PC-3 (cell line): Measurements from ENCODE around the gene TTC24. TPM values are rescaled to one million over a fixed set of nuclear protein-coding genes. Genes with fewer than 3 reads are reported as not detected.

Source experiments
- ATAC-seq: fragments of 200-7000 bp; cut with Tn5 transposase; 2 replicates; pipeline ENCODE4 v1.9.1; 2020; ENCODE audit warnings: mild to moderate bottlenecking, moderate library complexity
- BruUV-seq: library from RNA; stranded (reverse); fragments of 400-500 nt; replicated peaks from 2 replicates; lab custom pipeline; 2021; lab: Mats Ljungman, UMichigan
- CTCF ChIA-PET: fragments of 300-600 bp; sonication (Branson Sonifier 250); formaldehyde crosslinking; loops from one replicate; lab custom pipeline; 2022; ENCODE audit warnings: antibody characterized with exemption; lab: Charles Lee
- POLR2A ChIA-PET: fragments of 300-600 bp; sonication (Branson Sonifier 250); formaldehyde crosslinking; loops from one replicate; lab custom pipeline; 2022; ENCODE audit warnings: antibody characterized with exemption; ENCODE audit not compliant: unreplicated experiment; lab: Charles Lee
- DNase-seq: peaks from one replicate; pipeline ENCODE4 v3.0.0-alpha.2; 2015
- H2AFZ ChIP-seq: fragments of 300-600 bp; sonication (generic); 2 replicates; pipeline ENCODE4 v1.6.0; 2016; ENCODE audit warnings: antibody characterized with exemption, low read length
- H3F3A ChIP-seq: fragments of 300-600 bp; sonication (generic); one replicate; pipeline ENCODE4 v1.6.0; 2017; ENCODE audit warnings: antibody characterized with exemption, low read length, control low read depth, mild to moderate bottlenecking; ENCODE audit not compliant: unreplicated experiment
- H3K27ac ChIP-seq: fragments of 300-600 bp; sonication (generic); 2 replicates; pipeline ENCODE4 v1.5.1; 2016; ENCODE audit warnings: mild to moderate bottlenecking, low read length
- H3K27me3 ChIP-seq: fragments of 300-600 bp; sonication (generic); 2 replicates; pipeline ENCODE4 v1.6.1; 2016; ENCODE audit warnings: low read length, mixed read lengths
- H3K36me3 ChIP-seq: fragments of 300-600 bp; sonication (generic); 2 replicates; pipeline ENCODE4 v1.6.1; 2016; ENCODE audit warnings: low read depth, mixed run types, low read length, mixed read lengths
- H3K4me1 ChIP-seq: fragments of 300-600 bp; sonication (generic); 2 replicates; pipeline ENCODE4 v1.5.1; 2016; ENCODE audit warnings: low read length; ENCODE audit not compliant: insufficient read depth
- H3K4me2 ChIP-seq: fragments of 300-600 bp; sonication (generic); 2 replicates; pipeline ENCODE4 v1.6.0; 2016; ENCODE audit warnings: low read length
- H3K4me3 ChIP-seq: fragments of 300-600 bp; sonication (generic); 2 replicates; pipeline ENCODE4 v1.5.1; 2016; ENCODE audit warnings: mild to moderate bottlenecking, low read length, mixed read lengths
- H3K79me2 ChIP-seq: fragments of 300-600 bp; sonication (generic); 2 replicates; pipeline ENCODE4 v1.6.1; 2017; ENCODE audit warnings: low read length, mixed read lengths
- H3K9ac ChIP-seq: fragments of 300-600 bp; sonication (generic); 2 replicates; pipeline ENCODE4 v1.6.0; 2016; ENCODE audit warnings: mild to moderate bottlenecking, low read length
- H3K9me2 ChIP-seq: fragments of 300-600 bp; sonication (generic); replicated peaks from 2 replicates; pipeline ENCODE4 v1.6.1; 2016; ENCODE audit warnings: mixed run types, low read length, mixed read lengths
- H3K9me3 ChIP-seq: fragments of 300-600 bp; sonication (generic); 2 replicates; pipeline ENCODE4 v1.6.1; 2016; ENCODE audit warnings: low read length, mixed read lengths
- H4K20me1 ChIP-seq: fragments of 300-600 bp; sonication (generic); 2 replicates; pipeline ENCODE4 v1.6.1; 2016; ENCODE audit warnings: low read length, mixed read lengths
- EZH2 ChIP-seq: fragments of 300-600 bp; sonication (generic); IDR thresholded peaks from one replicate; pipeline ENCODE4 v1.6.1; 2017; ENCODE audit warnings: antibody characterized with exemption, mild to moderate bottlenecking, low read length; ENCODE audit not compliant: unreplicated experiment
- EZH2phosphoT487 ChIP-seq: fragments of 300-600 bp; sonication (generic); IDR thresholded peaks from 2 replicates; pipeline ENCODE4 v1.6.1; 2018; ENCODE audit warnings: mild to moderate bottlenecking, antibody characterized with exemption, low read length, borderline replicate concordance
- intact Hi-C: fragments of 100-400 bp; cut with micrococcal nuclease; formaldehyde crosslinking; loops from 2 replicates; pipeline ENCODE4 v1.9.0; 2023
- total RNA-seq: library from RNA; depleted of rRNA; stranded (reverse); fragments of >200 nt; gene quantifications from 2 replicates; pipeline ENCODE4 v1.2.3, GENCODE V29; 2014
- TF ChIP-seq, protein P1 (sequence below): fragments of 300-600 bp; sonication (generic); conservative IDR thresholded peaks from 2 replicates; pipeline ENCODE4 v1.5.1; 2017; ENCODE audit warnings: antibody characterized with exemption, low read depth, mild to moderate bottlenecking, low read length

Gene TTC24
- total RNA-seq, 1 experiment from 2014 or later = not detected

DNA sequence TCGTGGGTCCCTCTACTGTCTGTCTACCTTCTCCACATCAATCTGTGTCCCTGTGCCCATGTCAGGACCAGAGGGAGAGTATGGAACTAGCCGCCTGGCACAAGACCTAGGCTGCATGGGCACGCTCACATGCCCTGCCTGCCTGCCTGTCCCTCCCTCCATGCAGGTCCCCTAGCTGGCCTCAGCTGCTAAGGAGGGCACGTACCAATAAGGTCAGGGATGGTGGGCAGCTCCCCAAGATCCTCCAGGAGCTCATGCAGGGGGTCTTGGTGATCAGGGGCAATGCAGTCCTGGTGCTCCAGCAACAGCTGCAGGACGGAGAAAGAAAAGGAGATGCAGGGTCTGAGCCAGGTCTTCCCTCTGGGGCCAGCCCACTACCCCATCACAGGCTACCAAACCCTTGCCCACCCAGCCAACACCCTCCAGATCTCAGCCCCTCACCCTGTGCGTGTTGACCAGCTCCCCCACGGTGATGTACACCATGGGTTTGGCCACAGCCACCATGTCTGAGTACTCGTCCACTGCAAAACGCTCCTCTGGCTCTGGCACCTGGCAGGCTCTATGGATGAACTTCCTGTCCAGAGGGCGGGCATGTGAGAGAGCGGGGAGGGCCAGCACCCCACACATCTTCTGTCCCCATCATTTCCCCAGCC, 45.8 kb upstream of the TTC24 start:
- DNase-seq = no peak
- H3K27me3 ChIP-seq = no peaks in the 10 kb centered on the region
- H3K36me3 ChIP-seq = peaks cover 74% of the 10 kb centered on the region
- ChIA-PET CTCF (no interaction called here), POLR2A (no interaction called here)
- H4K20me1 ChIP-seq = no peaks in the 10 kb centered on the region
- H3K9me3 ChIP-seq = no peaks in the 10 kb centered on the region
- no peak for ATAC-seq
- no peaks in the 10 kb centered on the region for H3K4me1 ChIP-seq
- no peak overlapping the region for H2AFZ ChIP-seq
- H3K9me2 ChIP-seq = no peaks in the 10 kb centered on the region
- no peak overlapping the region for H3K9ac ChIP-seq
- H3K27ac ChIP-seq = no peak overlapping the region
- TF ChIP-seq, protein P1, sequence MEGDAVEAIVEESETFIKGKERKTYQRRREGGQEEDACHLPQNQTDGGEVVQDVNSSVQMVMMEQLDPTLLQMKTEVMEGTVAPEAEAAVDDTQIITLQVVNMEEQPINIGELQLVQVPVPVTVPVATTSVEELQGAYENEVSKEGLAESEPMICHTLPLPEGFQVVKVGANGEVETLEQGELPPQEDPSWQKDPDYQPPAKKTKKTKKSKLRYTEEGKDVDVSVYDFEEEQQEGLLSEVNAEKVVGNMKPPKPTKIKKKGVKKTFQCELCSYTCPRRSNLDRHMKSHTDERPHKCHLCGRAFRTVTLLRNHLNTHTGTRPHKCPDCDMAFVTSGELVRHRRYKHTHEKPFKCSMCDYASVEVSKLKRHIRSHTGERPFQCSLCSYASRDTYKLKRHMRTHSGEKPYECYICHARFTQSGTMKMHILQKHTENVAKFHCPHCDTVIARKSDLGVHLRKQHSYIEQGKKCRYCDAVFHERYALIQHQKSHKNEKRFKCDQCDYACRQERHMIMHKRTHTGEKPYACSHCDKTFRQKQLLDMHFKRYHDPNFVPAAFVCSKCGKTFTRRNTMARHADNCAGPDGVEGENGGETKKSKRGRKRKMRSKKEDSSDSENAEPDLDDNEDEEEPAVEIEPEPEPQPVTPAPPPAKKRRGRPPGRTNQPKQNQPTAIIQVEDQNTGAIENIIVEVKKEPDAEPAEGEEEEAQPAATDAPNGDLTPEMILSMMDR = no peak
- TF ChIP-seq EZH2 = no peak
- TF ChIP-seq EZH2phosphoT487 = no peak
- no TSS peak for BruUV-seq
- no peaks in the 10 kb centered on the region for H3F3A ChIP-seq
- H3K4me2 ChIP-seq = no peak overlapping the region
- intact Hi-C loops = no loop called here
- no peak overlapping the region for H3K4me3 ChIP-seq
- H3K79me2 ChIP-seq = no peaks in the 10 kb centered on the region

GRCh38 chr1:156534424-156535060, 45.0 kb upstream of the TTC24 start:
- no peak for TF ChIP-seq EZH2phosphoT487
- TF ChIP-seq, protein P1 = no peak
- no peak for TF ChIP-seq EZH2
- no TSS peak for BruUV-seq
- Histone ChIP-seq H3K36me3 (peaks cover 77% of the 10 kb centered on the region), H3K9ac (no peak overlapping the region), H3F3A (no peaks in the 10 kb centered on the region), H3K9me3 (no peaks in the 10 kb centered on the region), H4K20me1 (no peaks in the 10 kb centered on the region), H3K4me1 (no peaks in the 10 kb centered on the region), H3K27ac (no peak overlapping the region), H3K4me3 (no peak overlapping the region), H3K27me3 (no peaks in the 10 kb centered on the region), H2AFZ (no peak overlapping the region), H3K9me2 (no peaks in the 10 kb centered on the region), H3K4me2 (no peak overlapping the region), H3K79me2 (no peaks in the 10 kb centered on the region)
- intact Hi-C loops = no loop called here
- ATAC-seq = no peak
- no peak for DNase-seq
- ChIA-PET POLR2A (no interaction called here), CTCF (no interaction called here)

GRCh38 chr1:156537027-156537426, 42.5 kb upstream of the TTC24 start:
- H3K9me3 ChIP-seq = no peaks in the 10 kb centered on the region
- H3K4me1 ChIP-seq = no peaks in the 10 kb centered on the region
- H3K4me3 ChIP-seq = no peak overlapping the region
- no peaks in the 10 kb centered on the region for H3K9me2 ChIP-seq
- H3K27me3 ChIP-seq = no peaks in the 10 kb centered on the region
- DNase-seq = no peak
- no peaks in the 10 kb centered on the region for H4K20me1 ChIP-seq
- ATAC-seq = no peak
- H3K79me2 ChIP-seq = no peaks in the 10 kb centered on the region
- intact Hi-C loops = no loop called here
- no peak overlapping the region for H3K4me2 ChIP-seq
- ChIA-PET CTCF (no interaction called here), POLR2A (no interaction called here)
- TF ChIP-seq, protein P1 = no peak
- TF ChIP-seq EZH2phosphoT487 (no peak), EZH2 (no peak)
- H3K27ac ChIP-seq = no peak overlapping the region
- no peak overlapping the region for H3K9ac ChIP-seq
- no peak overlapping the region for H2AFZ ChIP-seq
- no peaks in the 10 kb centered on the region for H3F3A ChIP-seq
- BruUV-seq = no TSS peak
- peaks cover 84% of the 10 kb centered on the region for H3K36me3 ChIP-seq
